GM19043 (cell line): ENCODE measurements around the gene TP53RK.

Source experiments
- ATAC-seq: cut with Tn5 transposase; IDR thresholded peaks from one replicate; pipeline ENCODE4 v1.9.1; 2021; ENCODE audit warnings: low read depth; ENCODE audit not compliant: unreplicated experiment

The TP53RK gene

DNA sequence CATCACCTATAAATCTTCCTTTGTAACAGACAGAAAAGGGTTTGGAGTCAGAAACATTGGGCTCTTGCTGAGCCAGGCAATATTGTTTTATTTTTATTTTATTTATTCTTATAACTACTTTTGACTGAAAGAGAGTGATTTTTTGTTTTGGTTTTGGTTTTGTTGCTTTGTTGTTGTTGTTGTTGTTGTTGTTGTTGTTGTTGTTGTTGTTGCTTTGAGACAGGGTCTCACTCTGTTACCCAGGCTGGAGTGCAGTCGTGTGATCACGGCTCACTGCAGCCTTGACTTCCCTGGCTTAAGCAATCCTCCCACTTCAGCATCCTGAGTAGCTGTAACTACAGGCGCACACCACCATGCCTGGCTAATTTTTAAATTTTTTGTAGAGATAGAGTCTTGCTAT is 22.9 kb downstream of the TP53RK start:
- ATAC-seq: no peak

DNA sequence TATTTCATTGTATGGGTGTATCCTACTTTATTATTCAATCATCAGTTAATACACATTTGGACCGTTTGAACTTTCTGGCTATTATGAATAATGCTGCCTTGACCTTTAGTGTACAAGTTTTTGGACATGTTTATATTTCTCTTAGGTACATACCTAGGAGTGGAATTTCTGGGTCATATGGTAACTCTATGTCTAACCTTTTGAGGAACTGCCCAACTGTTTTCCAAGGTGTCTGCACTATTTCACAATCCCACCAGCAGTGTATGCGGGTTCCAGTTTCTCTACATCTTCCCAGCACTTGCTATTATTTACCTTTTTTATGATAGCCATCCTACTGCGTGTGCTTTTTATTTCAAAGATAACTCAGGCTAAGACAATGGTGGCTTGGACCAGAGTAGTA is 23.6 kb downstream of the TP53RK start:
- ATAC-seq: no peak

DNA sequence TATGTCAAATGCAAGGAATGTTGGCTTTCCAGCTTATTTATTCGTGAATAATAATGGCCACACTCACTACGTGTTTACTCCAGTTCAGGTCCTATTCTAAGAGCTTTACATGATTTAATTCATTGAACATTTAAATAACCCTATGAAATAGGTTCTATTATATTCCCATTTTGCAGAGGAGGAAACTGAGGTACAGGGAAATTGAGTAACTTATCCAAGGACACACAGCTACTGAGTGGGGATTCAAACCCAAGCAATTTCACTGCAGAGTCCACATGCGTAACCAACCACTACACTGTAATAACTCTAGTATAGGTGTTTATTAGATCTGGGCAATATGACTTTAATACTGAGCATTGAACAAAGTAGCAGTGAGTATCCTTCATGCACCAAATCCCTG is 25.7 kb downstream of the TP53RK start:
- ATAC-seq: no peak

DNA sequence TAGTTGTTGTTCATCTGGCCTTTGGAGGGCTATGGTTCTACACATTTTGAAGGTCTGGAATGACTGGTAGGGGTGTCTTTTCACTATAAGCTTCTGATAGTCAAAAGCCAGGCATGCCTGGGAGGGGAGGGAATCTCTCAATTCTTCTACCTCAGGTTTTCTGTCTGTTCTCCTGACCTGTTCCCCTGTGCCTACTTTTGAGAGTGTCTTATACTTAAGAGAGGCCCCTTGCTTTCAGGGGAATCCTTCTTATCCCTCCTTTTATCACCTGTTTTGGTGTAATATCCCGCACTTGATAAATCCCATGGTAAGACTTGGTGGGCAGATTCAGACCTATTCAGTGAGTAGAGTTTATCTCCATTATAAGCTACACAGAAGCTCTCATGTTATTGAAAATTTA is 27.6 kb downstream of the TP53RK start:
- no peak for ATAC-seq

DNA sequence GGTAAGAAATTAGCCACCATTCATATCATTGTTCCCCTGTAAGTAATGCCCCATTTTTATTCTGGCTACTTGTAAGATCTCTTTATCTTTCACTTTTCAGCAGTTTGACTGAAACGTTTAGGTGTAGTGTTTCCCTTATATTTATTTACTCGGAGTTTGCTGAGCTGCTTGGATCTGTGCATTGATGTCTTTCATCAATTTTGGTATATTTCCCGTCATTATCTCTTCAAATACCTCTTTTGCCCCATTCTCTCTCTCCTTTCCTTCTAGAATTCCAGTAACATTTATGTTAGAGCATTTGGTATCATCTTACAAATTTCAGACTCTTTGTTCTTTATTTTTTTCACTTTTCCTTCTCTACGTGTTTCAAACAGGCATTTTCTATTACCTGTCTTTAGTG is 28.8 kb downstream of the TP53RK start:
- ATAC-seq: no peak

DNA sequence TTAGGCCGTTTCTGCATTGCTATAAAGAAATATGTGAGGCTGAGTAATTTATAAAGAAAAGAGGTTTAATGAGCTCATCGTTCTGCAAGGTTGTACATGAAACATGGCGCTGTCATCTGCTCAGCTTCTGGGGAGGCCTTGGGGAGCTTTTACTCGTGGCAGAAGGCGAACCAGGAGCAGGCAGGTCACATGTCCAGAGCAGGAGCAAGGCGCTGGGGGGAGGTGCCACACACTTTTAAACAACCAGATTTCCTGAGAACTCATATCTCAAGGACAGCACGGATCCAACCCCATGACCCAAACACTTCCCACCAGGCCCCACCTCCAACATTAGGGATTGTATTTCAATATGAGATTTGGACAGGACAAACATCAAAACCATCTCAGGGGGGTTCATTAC is 31.6 kb downstream of the TP53RK start:
- ATAC-seq: no peak

DNA sequence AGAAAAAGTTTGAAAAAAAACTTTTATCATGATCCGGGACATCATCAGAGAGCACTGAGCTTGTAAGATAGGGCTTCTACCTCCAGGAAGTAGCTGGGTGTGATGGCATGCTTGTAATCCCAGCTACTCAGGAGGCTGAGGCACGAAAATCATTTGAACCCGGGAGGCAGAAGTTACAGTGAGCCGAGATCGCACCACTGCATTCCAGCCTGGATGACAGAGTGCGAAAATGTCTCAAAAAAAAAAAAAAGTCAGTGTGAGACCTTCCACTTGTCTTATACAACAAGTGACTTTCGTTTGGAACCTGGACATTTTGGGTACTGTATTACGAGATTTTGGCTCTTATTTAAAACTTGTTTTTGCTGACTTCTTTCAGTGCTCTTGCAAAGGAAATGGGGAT is 32.1 kb downstream of the TP53RK start:
- no peak for ATAC-seq

DNA sequence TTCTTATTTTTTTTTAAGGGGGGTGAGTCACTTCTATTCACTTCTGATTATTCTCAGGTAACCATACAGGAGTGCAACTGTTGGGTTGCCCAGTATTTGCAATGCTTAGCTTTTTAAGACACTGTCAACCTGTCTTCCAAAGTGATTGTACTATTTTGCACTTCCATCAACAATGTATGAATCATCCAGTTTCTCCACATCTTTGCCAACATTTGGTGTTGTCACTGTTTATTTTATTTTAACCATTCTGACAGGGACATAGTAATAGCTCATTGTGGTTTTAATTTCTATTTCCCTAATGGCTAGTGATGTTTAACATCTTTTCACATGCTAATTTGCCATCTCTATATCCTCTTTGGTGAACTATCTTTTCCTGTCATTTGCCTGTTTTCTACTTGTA is 36.5 kb downstream of the TP53RK start:
- no peak for ATAC-seq

DNA sequence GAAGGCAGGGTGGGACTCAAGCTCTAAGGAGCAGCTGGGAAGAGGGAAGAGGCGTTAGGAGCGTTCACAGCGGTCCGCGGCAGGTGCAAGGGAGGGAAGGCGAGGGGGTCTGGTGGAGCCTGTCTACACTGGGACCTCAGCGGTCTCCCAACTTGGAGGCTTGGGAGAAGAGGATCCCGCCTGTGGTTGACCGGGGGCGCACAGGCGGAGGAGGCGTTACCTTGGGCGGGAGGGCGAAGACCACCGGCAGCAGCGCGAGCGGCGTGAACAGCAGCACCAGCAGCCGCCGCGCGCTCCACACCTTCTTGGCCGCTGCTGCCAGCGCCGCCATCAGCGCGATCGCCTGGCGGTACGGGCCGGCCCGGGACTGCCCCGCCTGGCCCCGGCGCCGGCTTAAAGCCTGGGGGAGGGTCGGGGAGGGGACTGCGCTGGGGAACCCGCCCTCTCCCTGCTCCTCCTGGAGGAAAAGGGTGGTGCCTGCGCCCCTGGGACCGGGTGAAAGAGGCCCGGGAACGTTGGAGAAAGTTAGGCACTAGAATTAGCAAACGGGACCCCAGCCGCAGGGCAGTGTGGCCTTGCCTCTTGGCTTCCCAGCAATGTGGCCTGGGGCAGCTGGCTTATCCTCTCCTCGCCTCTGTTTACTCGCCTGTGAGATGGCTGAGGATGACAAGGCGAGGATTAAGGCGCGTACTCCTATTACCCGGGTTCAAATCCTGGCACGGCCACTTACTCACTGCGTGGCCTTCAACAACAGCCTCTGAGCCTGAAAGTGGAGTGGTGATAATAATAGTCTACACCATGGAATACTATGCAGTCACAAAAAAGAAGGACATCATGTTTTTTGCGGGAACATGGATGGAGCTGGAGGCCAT is 37.9 kb downstream of the TP53RK start, which contains the start of gene SLC13A3:
Gene SLC13A3, minus strand, starts transcription at position 369 of the 872 bp plus-strand sequence. Its CDS starts 38 bp downstream, at position 331.
- ATAC-seq: no peak

DNA sequence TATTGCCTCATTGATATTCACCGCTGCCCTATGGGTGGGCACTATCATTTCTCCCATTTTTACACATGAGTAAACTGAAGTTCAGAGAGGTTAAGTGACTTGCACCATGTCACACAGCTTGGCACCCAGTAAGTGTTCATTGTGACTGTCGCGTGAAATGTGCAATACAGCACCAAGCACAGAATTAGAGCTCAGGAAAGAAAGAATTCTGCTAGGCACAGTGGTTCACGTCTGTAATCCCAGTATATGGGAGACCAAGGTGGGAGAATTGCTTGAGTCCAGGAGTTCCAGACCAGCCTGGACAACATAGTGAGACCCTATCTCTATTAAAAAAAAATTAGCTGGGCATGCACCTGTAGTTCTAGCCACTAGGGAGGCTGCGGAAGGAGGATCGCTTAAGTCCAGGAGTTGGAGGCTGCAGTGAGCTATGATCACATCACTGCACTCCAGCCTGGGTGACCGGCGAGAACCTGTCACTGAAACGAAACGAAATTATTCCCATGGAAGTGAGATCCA is 38.6 kb downstream of the TP53RK start:
- ATAC-seq: no peak

DNA sequence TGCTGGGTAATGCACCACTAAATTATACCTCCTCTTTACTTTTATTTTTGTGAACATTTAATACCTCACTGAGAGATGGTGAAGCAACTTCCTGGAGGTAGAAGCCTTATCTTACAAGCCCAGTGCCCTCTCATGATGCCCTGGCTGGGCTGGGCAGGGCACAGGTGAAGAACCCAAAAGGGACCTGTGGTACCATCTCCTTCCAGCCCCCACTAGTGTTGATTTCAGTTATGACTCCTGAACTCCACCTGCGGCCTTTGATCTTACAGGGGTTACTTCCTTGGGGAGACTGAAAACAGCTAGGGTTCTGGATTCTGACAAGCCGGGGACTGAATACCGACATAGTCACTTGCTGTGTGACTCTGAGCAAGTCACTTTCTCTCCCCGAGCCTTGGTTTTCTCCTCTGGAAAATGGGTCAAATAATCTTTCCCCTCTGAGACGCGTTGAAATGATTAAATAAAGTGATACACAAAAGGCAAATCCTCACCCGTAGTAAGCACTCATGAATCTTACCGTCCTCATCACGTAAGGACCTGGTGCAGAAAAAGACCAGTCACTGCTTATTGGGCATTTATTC is 39.2 kb downstream of the TP53RK start:
- no peak for ATAC-seq

DNA sequence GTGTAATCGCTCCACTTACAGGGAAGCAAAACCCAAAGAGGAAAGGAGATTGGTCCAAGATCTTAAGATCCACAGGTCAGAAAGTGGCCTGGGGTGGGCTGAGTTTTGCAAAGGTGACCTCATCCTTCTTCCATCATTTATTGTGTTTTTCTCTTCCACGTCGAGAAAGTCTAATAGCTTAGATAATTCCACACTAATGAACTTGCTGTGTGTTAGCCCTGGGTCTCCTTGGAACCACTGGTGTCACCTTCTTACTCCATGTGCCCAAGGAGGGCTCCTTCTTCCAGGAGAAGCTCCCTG is 39.6 kb downstream of the TP53RK start:
- no peak for ATAC-seq

DNA sequence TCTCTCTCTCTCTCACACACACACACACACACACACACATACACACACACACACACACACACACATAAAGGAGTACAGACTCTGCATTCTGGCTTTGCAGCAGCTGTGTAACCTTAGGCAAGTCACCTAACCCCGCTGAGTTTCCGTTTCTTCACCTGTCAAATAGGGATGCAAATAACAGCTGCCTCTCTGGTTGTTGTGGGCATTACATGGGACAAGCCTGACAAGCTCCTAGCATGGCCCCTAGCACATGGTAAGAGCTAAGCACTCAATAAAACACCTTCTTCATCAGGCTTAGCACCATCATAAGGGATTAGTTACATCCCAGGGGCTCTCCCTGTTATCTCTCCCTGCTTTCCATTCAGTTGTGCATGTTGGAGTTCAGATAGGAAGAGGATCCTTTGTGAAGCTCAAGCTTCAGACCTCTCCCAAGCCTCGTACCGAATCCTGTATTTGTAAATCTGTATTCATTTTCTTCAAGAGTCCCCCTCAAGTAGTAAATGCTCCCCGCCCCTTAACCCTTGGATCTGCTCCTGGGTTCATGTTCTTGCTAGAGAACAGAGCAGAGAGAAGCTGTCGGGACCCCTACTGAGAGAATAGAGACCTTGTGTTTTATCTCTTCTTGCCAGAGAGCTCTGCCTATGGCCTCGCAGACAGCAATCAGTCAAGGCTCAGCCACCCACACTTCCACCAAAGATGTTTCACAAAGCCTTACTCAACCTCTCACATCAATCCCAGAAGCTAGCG is 40.2 kb downstream of the TP53RK start:
- no peak for ATAC-seq

DNA sequence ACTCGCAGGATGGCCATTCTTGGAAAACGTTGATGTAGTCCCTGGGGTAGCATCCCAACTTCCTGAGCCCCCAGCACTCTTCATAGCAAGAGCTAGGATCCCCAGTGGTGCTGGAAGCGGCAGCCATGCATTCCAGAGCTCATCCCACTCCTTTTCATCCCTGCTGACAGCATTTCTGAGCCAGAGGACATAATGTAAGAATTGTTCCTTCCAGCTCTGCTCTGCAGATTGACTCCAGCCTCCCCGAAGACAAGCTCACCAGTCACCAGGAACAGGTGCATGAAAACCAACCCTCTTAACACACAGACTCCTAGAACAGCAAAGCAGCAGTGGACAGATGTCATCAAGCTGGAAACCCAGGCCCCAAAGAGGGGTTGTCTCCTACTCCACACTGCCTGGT is 41.8 kb downstream of the TP53RK start:
- no peak for ATAC-seq

DNA sequence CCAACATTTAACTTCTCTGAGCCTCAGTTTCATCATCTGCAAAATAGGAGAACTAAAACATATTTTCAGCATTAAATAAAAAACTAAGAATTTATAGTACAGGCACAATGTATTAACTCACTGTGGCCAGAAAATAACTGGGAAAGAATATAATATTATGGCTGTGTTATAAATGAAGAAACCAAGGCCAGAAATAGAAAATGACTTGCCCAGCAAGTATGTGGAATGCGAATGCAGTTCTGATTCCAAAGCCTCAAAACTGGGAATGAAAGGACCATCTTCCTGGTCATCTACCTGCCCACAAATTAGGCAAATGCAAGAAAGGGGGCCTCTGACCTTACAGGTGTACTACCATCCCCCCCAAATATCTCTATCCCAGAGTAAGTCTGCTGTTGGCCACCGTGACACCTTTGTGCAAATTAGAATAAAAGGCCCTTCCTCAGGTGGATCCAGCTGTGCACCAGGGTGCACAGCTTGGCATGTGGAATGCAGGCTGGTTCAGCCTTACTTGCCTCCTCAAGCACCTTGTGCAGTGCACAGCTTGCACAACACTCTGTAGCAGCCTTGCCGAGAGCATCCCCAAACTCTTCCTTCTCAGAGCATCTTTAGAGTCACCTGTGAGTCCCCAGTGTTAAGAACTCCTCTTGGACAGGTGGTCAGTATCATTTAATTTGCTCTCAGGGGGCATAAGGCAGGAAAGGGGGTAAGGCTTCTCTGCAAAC is 42.4 kb downstream of the TP53RK start:
- no peak for ATAC-seq

DNA sequence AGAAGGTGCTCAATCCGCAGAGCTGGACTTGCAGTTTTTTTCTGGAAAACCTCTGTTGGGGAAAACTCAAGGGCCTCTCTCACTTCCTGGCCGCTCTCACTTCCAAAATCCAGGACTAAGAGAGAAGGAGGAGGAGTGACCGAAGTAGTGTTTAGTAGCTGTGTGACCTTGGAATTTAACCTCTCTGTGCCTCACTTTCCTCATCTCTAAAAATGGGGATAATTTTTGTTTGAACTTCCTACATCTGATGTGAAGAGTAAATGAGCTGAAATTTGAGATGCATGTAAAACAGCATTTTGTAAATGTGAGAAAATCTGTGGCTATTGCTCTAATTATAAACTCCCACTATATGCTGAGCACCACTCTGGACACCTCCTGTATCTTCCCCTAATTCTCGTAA is 43.1 kb downstream of the TP53RK start:
- no peak for ATAC-seq

DNA sequence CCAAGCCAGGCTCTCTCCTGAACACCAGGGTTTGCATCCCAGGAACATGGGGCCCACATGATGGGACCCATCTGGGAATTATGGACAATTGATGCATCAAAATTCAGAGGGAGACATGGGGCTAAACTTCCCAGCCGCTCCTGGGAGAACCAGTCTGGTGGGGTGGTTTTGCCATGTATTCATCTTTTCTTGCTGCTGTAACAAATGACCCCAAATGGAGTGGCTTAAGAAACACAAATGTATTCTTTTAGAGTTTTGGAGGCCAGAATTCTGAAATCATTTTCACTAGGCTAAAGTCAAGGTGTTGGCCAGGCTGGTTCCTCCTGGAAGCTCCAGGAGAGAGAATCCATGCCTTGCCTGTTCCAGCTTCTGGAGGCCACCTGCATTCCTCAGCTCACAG is 44.5 kb downstream of the TP53RK start:
- no peak for ATAC-seq

DNA sequence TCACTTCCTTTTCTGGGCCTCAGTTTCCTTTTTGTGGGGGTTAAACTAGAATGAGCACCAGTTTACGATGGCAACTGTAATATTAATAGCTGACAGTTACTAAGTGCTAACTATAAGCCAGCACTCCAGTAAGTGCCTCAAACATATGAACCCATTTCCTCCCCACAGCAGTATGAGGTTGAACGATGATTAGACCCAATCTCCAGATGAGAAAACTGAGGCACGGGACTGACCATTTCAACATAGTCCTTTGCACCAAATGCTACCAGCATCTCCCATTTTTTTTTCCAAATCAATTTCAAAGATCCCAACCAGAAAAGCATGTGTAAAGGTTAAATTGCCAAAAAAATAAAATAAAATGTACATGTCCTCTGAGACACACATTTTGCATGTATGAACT is 45.1 kb downstream of the TP53RK start:
- no peak for ATAC-seq

DNA sequence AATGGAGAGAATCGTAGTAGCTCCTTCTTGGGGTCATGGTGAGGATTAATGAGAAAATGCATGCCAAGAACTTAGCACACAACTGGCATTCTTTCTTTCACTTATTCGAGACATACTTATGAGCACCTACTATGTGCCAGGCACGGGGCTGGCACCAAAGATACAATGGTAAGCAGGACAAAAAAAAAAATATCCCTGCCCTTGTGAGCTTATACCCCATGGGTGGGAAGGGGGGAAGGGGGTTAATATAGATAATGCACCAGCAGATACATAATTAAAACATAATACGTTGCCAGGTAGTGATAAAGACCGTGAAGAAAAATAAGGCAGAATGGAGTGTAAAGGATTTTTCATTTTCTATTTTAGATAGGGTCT is 46.3 kb downstream of the TP53RK start:
- ATAC-seq: no peak

DNA sequence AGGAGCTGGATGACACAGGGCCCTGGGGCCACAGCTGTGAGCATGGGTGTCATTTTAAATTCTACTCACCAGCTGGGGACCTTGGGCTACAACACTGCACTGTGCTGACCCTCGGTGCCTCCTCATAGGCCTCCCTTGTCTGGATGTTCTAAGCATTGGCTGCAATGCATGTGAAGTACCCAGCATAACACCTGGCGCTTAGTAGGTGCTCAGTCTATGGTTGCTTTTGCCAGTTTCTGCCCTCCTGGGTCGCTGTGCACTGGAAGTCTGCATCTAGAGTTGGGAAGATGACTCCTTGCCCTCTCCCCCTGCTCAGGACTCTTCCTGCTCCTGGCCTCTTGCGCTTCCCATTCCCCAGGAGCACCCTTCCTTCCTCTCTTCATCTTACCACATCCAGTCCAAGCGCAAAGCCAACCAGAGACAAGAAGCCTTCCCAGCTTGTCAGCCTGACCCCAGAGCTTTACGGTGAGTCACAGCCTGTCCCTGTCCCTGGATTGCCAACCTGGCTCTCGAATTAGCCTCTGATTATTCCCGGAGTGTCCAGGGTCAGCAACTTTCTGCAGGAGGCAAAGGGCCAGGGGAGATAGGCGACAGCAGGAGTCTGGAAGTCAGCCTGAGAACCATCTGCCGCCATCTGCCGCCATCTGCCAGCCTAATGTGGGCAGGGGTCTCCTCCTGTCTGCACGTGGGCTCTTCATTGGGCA is 46.8 kb downstream of the TP53RK start:
- ATAC-seq: no peak
